Activated CD8-positive, alpha-beta memory T cell treated with anti-CD3 and anti-CD28 coated beads for 36 hours (primary cell): Measurements from ENCODE around the gene EMC9. TPM values are rescaled to one million over a fixed set of nuclear protein-coding genes. Genes with fewer than 3 reads are reported as not detected.

Experiments used
- CTCF ChIA-PET: fragments of 350-600 bp; sonication (Branson Sonifier 250); formaldehyde crosslinking; loops from one replicate; lab custom pipeline; 2021; ENCODE audit warnings: antibody characterized with exemption; lab: Charles Lee
- POLR2A ChIA-PET: fragments of 350-600 bp; sonication (Branson Sonifier 250); formaldehyde crosslinking; loops from one replicate; lab custom pipeline; 2021; ENCODE audit warnings: antibody characterized with exemption; lab: Charles Lee
- total RNA-seq, 2 experiments: library from RNA; stranded (reverse); gene quantifications; one replicate each; pipeline ENCODE4 v1.2.3, GENCODE V29; 2021

Gene EMC9
- total RNA-seq, 2 experiments from 2014 or later = 38.5 to 38.9 TPM

GRCh38 chr14:24130717-24131548 lies 10.5 kb downstream of the EMC9 start:
- POLR2A ChIA-PET = interaction anchor here (0.6 kb wide), 1 partner anchor 21 kb away, joined by 3 read pairs; no protein-coding TSS in a partner anchor

GRCh38 chr14:24130380-24130716 lies 11.0 kb downstream of the EMC9 start, which contains the start of gene FITM1:
Gene FITM1, plus strand, starts transcription at chr14:24130659. Its CDS starts 905 bp downstream, at chr14:24131564.
- ChIA-PET CTCF (no interaction called here), POLR2A (interaction anchor here (0.6 kb wide), 1 partner anchor 21 kb away, joined by 3 read pairs; no protein-coding TSS in a partner anchor)

More at GRCh38 chr14:24130717-24131548, 10.5 kb downstream of the EMC9 start:
- CTCF ChIA-PET = no interaction called here

- ChIA-PET CTCF (no interaction called here), POLR2A (interaction anchor here (0.6 kb wide), 1 partner anchor 1264 kb away, joined by 3 read pairs; no protein-coding TSS in a partner anchor)
Measured at GRCh38 chr14:24129410-24129998, 11.9 kb downstream of the EMC9 start.

- POLR2A ChIA-PET = interaction anchor here (0.9 kb wide), 1 partner anchor 8 kb away, joined by 3 read pairs; the partner anchor contains the start of gene PSME1
- CTCF ChIA-PET = interaction anchor here (0.6 to 2.2 kb wide), 2 partner anchors 12 to 452 kb away, joined by 3 to 9 read pairs; partner anchors contain the start of genes DCAF11 and NRL
Measured at GRCh38 chr14:24127673-24128072, 13.7 kb downstream of the EMC9 start.

- ChIA-PET CTCF (interaction anchor here (0.6 to 2.2 kb wide), 3 partner anchors 9 to 451 kb away, joined by 3 to 9 read pairs (median 7); partner anchors contain the start of genes DCAF11, NRL and PSME1), POLR2A (interaction anchor here (0.9 kb wide), 1 partner anchor 9 kb away, joined by 3 read pairs; the partner anchor contains the start of gene PSME1)
Measured at GRCh38 chr14:24126939-24127338, 14.5 kb downstream of the EMC9 start.

GRCh38 chr14:24123424-24124417 lies 17.7 kb downstream of the EMC9 start:
- ChIA-PET CTCF (no interaction called here), POLR2A (no interaction called here)

GRCh38 chr14:24122898-24123297 lies 18.5 kb downstream of the EMC9 start:
- CTCF ChIA-PET = no interaction called here
- POLR2A ChIA-PET = no interaction called here

GRCh38 chr14:24122416-24122815 lies 19.0 kb downstream of the EMC9 start:
- ChIA-PET CTCF (no interaction called here), POLR2A (no interaction called here)

GRCh38 chr14:24121210-24121609 lies 20.2 kb downstream of the EMC9 start:
- ChIA-PET POLR2A (interaction anchor here (0.6 kb wide), 1 partner anchor 109 kb away, joined by 5 read pairs; no protein-coding TSS in a partner anchor), CTCF (no interaction called here)

- POLR2A ChIA-PET = no interaction called here
- CTCF ChIA-PET = interaction anchor here (0.8 to 1.2 kb wide), 2 partner anchors 18 to 43 kb away, joined by 3 read pairs; no protein-coding TSS in a partner anchor
Measured at GRCh38 chr14:24119691-24120090, 21.7 kb downstream of the EMC9 start.

- CTCF ChIA-PET = interaction anchor here (0.8 to 1.8 kb wide), 2 partner anchors 22 to 44 kb away, joined by 3 to 4 read pairs; partner anchors contain the start of gene IRF9
- POLR2A ChIA-PET = interaction anchor here (1.5 kb wide), 1 partner anchor 19 kb away, joined by 4 read pairs; the partner anchor contains the start of gene PSME1
Measured at GRCh38 chr14:24117179-24117578, 24.2 kb downstream of the EMC9 start.

GRCh38 chr14:24116128-24116814 lies 25.1 kb downstream of the EMC9 start:
- POLR2A ChIA-PET = interaction anchor here (1.0 to 3.6 kb wide), 3 partner anchors 20 to 25 kb away, joined by 4 to 31 read pairs (median 24); partner anchors contain the start of genes EMC9, PCK2 and PSME1

GRCh38 chr14:24115422-24116127 lies 25.8 kb downstream of the EMC9 start:
- POLR2A ChIA-PET = interaction anchor here (1.0 to 3.6 kb wide), 8 partner anchors 21 to 98 kb away, joined by 4 to 31 read pairs (median 13); partner anchors contain the start of genes CHMP4A, EMC9, IRF9 and PCK2
- CTCF ChIA-PET = interaction anchor here (0.6 to 3.2 kb wide), 7 partner anchors 11 to 217 kb away, joined by 3 to 13 read pairs (median 6); partner anchors contain the start of genes IRF9, PSME1, PSME2 and RNF31

More at GRCh38 chr14:24116128-24116814, 25.1 kb downstream of the EMC9 start:
- CTCF ChIA-PET = interaction anchor here (1.6 to 3.2 kb wide), 5 partner anchors 11 to 44 kb away, joined by 4 to 13 read pairs (median 6); partner anchors contain the start of genes IRF9, PSME1 and PSME2

GRCh38 chr14:24114532-24115421 lies 26.6 kb downstream of the EMC9 start, which contains the start of the genes DCAF11 and NRL:
Gene DCAF11, plus strand, starts transcription at chr14:24114777. Its CDS starts 818 bp downstream, at chr14:24115595.
Gene NRL, minus strand, starts transcription at chr14:24114949. Its CDS starts 32,101 bp downstream, at chr14:24082848.
- ChIA-PET CTCF (interaction anchor here (0.6 to 3.2 kb wide), 12 partner anchors 12 to 218 kb away, joined by 3 to 13 read pairs (median 6); partner anchors contain the start of genes EMC9, IRF9, PSME1 and PSME2), POLR2A (interaction anchor here (1.0 to 3.6 kb wide), 10 partner anchors 20 to 128 kb away, joined by 3 to 31 read pairs (median 9); partner anchors contain the start of genes CHMP4A, EMC9, IRF9 and PCK2)
